Sigmoid colon (tissue), 7 donors: ENCODE data around the gene ENO2. TPM values are rescaled to one million over a fixed set of nuclear protein-coding genes. Genes with fewer than 3 reads are reported as not detected.

ENCODE experiments used
- DNase-seq: peaks from one replicate; pipeline ENCODE4 v3.0.0-alpha.2; 2019
- H3K27ac ChIP-seq, 4 donors: fragments of 200-600 bp; sonication (generic); one replicate each; pipeline ENCODE4 v1.5.1; 2016 to 2019; ENCODE audit warnings: mild to moderate bottlenecking in 1 of 4
- H3K27me3 ChIP-seq, 3 donors: fragments of 200-600 bp; sonication (generic); one replicate each; pipeline ENCODE4 v1.5.1; 2019; ENCODE audit warnings: mild to moderate bottlenecking in 1 of 3
- H3K36me3 ChIP-seq, 4 donors: fragments of 200-600 bp; sonication (generic); one replicate each; pipeline ENCODE4 v1.5.1; 2016 to 2019
- H3K4me1 ChIP-seq, 4 donors: fragments of 200-600 bp; sonication (generic); one replicate each; pipeline ENCODE4 v1.5.1; 2017 to 2019
- H3K4me3 ChIP-seq, 4 donors: fragments of 200-600 bp; sonication (generic); one replicate each; pipeline ENCODE4 v1.5.1; 2017 to 2019; ENCODE audit warnings: mild to moderate bottlenecking in 2 of 4, moderate library complexity in 1 of 4
- H3K9me3 ChIP-seq, 4 donors: fragments of 200-600 bp in 3 of 4; sonication (generic) in 3 of 4; one replicate each; pipeline versions ENCODE4 v1.5.1 to v1.6.1; 2013 to 2019
- EP300 ChIP-seq, 4 donors: sonication (generic); formaldehyde crosslinking; IDR thresholded peaks; one replicate each; pipeline ENCODE4 v1.6.1; 2017; ENCODE audit warnings: antibody characterized with exemption in 4 of 4
- POLR2A ChIP-seq, 2 donors: fragments of 450-650 bp; IDR thresholded peaks; one replicate each; pipeline ENCODE4 v1.6.1; 2016; ENCODE audit warnings: antibody characterized with exemption in 2 of 2, mild to moderate bottlenecking in 2 of 2, moderate library complexity in 2 of 2
- POLR2AphosphoS5 ChIP-seq, 4 donors: sonication (generic); formaldehyde crosslinking; IDR thresholded peaks; one replicate each; pipeline ENCODE4 v1.6.1; 2017; ENCODE audit warnings: antibody characterized with exemption in 4 of 4
- WGBS, 2 donors: extraction: QIAGEN DNeasy Blood & Tissue Kit; methylation state at CpG; one replicate each; pipeline ENCODE4 v1.1.7; 2013; 5-methylcytosine and 5-hydroxymethylcytosine counted together
- intact Hi-C: fragments of 100-400 bp; cut with DNase I; formaldehyde crosslinking; loops from one replicate; pipeline ENCODE4 v1.15.1; 2023
- polyA plus RNA-seq, 3 donors: library from polyadenylated mRNA; stranded (reverse); fragments of 200-250 nt; gene quantifications; one replicate each; pipeline ENCODE4 v1.2.3, GENCODE V29; 2013
- total RNA-seq, 4 donors: library from RNA; depleted of rRNA; stranded (reverse); fragments of >200 nt; gene quantifications; one replicate each; pipeline ENCODE4 v1.1.0, GENCODE V29; 2016
- TF ChIP-seq, protein P1 (sequence below), 4 experiments: fragments of 450-650 bp in 3 of 4; fragments of 200-600 bp in 1 of 4; IDR thresholded peaks; one replicate each; pipeline ENCODE4 v1.5.1; 2016 to 2019; ENCODE audit warnings: antibody characterized with exemption in 4 of 4, mild to moderate bottlenecking in 3 of 4, moderate library complexity in 2 of 4
- donor health status: healthy with polysubstance abuse.
- donor health status: Bipolar disorder and iron deficiency.
- donor health status: healthy.

ENO2 gene
- total and polyA plus RNA-seq, 7 donors: 1.8 to 37.5 (median 26.3) TPM

DNA sequence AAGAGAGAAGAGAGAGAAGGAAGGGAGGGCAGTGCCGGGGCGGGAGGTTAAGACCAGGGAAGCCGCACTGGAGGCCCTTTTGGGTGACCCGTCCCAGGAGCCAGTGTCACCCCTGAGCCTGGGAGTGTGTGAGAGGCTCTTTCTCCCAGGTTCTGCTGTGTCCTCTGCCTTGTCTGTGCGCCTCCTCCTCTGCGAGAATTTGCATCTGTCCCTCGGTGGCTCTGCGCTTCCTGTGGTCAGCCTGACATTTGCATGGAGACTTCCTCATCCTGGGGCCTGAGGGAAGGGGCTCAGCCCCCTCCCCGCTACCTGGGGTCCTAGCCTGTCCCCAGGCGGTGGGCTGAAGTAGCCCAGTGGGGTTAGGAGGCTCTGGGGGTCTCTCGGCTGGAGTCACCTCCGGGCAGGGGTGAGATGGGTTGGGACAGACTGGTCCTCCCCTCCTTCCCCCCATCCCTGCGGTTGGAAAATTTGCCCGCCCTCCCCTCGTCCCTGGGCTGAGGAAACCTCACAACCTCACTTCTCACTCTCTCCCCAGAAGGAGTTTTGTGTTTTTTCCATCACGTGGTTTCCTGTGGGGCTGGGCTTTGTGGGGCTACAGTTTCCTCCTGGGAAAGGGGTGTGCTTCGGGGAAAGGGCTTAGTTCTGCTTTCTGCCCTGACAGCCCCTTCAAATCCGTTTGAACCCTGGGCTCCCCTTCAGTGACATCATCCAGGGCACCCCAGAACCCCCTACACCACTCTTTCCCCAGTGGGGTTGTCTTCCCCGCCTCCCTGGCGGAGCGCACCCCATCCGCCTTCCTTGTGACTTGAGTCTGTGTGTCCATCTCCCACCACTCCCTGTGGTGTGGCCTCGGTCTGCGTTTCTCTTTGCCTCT, 39.3 kb downstream of the ENO2 start:
- WGBS, 2 donors: 36 to 74% methylated on average over 24 of the region's 24 CpGs
- intact Hi-C loops: no loop called here
- peaks cover 0 to 9% (median 2%) of the 10 kb centered on the region in 4 donors for H3K4me1 ChIP-seq
- no peaks in the 10 kb centered on the region for H3K9me3 ChIP-seq
- DNase-seq: peak; percentile 79
- peak overlapping the region in 2 of 4 donors; percentile 31 to 48 for H3K4me3 ChIP-seq
- peak overlapping the region; percentile 32 to 60 (median 46) for H3K27ac ChIP-seq
- no peaks in the 10 kb centered on the region for H3K36me3 ChIP-seq
- TF ChIP-seq, protein P1, sequence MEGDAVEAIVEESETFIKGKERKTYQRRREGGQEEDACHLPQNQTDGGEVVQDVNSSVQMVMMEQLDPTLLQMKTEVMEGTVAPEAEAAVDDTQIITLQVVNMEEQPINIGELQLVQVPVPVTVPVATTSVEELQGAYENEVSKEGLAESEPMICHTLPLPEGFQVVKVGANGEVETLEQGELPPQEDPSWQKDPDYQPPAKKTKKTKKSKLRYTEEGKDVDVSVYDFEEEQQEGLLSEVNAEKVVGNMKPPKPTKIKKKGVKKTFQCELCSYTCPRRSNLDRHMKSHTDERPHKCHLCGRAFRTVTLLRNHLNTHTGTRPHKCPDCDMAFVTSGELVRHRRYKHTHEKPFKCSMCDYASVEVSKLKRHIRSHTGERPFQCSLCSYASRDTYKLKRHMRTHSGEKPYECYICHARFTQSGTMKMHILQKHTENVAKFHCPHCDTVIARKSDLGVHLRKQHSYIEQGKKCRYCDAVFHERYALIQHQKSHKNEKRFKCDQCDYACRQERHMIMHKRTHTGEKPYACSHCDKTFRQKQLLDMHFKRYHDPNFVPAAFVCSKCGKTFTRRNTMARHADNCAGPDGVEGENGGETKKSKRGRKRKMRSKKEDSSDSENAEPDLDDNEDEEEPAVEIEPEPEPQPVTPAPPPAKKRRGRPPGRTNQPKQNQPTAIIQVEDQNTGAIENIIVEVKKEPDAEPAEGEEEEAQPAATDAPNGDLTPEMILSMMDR (IDR thresholded peaks at IDR 0.05): no peak
- TF ChIP-seq EP300 (IDR thresholded peaks at IDR 0.05): no peak
- no peak for TF ChIP-seq POLR2AphosphoS5 (IDR thresholded peaks at IDR 0.05)
- TF ChIP-seq POLR2A (IDR thresholded peaks at IDR 0.05): no peak
- no peaks in the 10 kb centered on the region for H3K27me3 ChIP-seq

DNA sequence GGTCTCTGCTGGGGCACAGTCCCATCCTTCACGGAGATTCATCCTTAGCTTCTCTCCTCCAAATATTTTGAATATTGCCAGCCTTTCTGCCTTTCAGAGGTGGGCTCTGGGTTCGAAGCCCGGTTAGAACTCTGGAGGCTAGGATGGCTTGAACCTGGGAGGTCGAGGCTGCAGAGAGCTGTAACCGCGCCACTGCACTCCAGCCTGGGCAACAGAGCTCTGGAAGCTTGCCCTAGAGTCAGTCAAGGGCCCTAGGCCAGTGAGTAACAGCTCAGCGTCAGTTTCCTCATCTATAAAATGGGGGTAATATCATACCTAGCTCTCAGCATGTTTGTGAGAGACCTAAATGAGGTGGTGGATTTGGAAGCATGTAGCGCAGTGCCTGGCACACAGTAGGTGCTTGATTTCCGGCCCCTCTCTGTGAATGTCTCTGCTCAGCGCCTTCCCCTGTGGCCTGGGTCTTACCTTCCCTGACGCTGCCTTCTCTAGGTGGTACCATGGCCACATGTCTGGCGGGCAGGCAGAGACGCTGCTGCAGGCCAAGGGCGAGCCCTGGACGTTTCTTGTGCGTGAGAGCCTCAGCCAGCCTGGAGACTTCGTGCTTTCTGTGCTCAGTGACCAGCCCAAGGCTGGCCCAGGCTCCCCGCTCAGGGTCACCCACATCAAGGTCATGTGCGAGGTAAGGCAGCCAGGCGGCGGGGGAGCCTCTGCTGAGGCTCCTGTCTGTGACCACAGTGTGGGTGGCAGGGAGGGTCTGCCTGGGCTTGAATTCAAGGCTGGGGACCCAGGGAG, 40.1 kb downstream of the ENO2 start:
- H3K27me3 ChIP-seq: no peaks in the 10 kb centered on the region
- H3K27ac ChIP-seq: peak overlapping the region in 1 of 4 donors; percentile 60
- H3K4me3 ChIP-seq: peak overlapping the region in 2 of 4 donors; percentile 31 to 48
- DNase-seq: no peak
- WGBS, 2 donors: 78 to 89% methylated on average over 21 of the region's 21 CpGs
- intact Hi-C loops: no loop called here
- H3K4me1 ChIP-seq: peaks cover 0 to 10% (median 2%) of the 10 kb centered on the region in 4 donors
- TF ChIP-seq EP300 (IDR thresholded peaks at IDR 0.05) (no peak), POLR2AphosphoS5 (IDR thresholded peaks at IDR 0.05) (no peak)
- TF ChIP-seq, protein P1 (IDR thresholded peaks at IDR 0.05): no peak
- H3K36me3 ChIP-seq: no peaks in the 10 kb centered on the region
- H3K9me3 ChIP-seq: no peaks in the 10 kb centered on the region

DNA sequence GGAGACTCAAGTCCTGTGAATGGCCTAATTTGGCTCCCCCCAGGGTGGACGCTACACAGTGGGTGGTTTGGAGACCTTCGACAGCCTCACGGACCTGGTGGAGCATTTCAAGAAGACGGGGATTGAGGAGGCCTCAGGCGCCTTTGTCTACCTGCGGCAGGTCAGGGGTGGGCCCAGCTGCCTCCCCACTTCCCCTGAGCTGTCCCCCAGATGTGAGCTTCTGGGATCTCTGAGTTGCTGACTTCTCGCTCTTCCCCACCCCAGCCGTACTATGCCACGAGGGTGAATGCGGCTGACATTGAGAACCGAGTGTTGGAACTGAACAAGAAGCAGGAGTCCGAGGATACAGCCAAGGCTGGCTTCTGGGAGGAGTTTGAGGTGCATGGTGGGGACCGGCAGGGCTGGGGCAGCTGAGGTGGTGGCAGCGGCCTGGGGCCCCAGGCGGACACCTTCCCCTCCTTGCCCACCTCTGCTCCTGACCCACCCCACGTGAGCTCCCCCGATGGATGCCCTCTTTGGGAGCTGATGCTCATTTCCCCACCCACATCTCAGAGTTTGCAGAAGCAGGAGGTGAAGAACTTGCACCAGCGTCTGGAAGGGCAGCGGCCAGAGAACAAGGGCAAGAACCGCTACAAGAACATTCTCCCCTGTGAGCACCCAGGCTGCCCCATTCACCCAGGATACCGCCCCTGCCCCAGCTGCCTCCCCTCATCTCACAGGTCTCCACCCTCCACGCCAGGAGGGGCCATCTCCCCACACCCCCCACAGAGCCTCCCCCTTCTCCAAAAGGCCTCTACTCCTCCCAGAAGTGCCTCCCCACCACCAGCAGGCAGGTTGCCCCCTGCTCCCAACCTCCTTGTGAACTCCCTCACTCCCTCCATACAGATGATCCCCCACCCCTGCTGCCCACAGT, 41.0 kb downstream of the ENO2 start:
- H3K4me3 ChIP-seq: no peak overlapping the region
- DNase-seq: peak; percentile 60
- TF ChIP-seq EP300 (IDR thresholded peaks at IDR 0.05) (no peak), POLR2A (IDR thresholded peaks at IDR 0.05) (no peak), POLR2AphosphoS5 (IDR thresholded peaks at IDR 0.05) (no peak)
- TF ChIP-seq, protein P1 (IDR thresholded peaks at IDR 0.05): no peak
- no peaks in the 10 kb centered on the region for H3K27me3 ChIP-seq
- no peaks in the 10 kb centered on the region for H3K9me3 ChIP-seq
- H3K4me1 ChIP-seq: peaks cover 0 to 12% (median 4%) of the 10 kb centered on the region in 4 donors
- no peak overlapping the region for H3K27ac ChIP-seq
- WGBS, 2 donors: 83 to 90% methylated on average over 22 of the region's 22 CpGs
- intact Hi-C loops: no loop called here
- no peaks in the 10 kb centered on the region for H3K36me3 ChIP-seq

DNA sequence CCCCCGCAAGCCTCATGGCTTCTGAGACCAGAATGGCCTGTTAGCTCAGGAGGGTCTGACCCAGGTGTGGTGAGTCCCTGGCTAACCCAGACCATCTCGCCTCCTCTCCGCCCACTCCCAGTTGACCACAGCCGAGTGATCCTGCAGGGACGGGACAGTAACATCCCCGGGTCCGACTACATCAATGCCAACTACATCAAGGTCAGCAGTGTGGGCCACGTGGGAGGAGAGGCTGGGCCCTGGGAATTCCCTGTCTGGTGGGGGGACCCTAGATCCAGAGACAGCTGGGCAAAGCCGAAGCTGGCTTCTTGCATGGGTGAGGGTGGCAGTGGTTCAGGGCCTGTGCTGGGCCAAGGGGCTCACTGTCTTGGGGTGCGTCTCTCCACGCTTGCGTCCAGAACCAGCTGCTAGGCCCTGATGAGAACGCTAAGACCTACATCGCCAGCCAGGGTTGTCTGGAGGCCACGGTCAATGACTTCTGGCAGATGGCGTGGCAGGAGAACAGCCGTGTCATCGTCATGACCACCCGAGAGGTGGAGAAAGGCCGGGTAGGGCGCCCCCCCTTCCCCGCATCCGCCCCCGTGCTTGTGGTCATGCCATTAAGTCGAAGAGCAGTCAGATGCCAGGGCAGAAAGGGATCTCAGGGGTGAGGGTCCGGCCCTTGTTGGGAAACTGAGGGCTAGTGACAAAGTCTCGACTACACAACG, 41.8 kb downstream of the ENO2 start:
- TF ChIP-seq POLR2A (IDR thresholded peaks at IDR 0.05): no peak
- TF ChIP-seq, protein P1 (IDR thresholded peaks at IDR 0.05): no peak
- TF ChIP-seq EP300 (IDR thresholded peaks at IDR 0.05): no peak
- no peak for TF ChIP-seq POLR2AphosphoS5 (IDR thresholded peaks at IDR 0.05)
- Histone ChIP-seq H3K27me3 (no peaks in the 10 kb centered on the region), H3K36me3 (no peaks in the 10 kb centered on the region), H3K4me1 (peaks cover 0 to 19% (median 10%) of the 10 kb centered on the region in 4 donors), H3K27ac (no peak overlapping the region), H3K4me3 (no peak overlapping the region), H3K9me3 (no peaks in the 10 kb centered on the region)
- peak; percentile 64 for DNase-seq
- 81 to 84% methylated on average over 28 of the region's 28 CpGs for WGBS, 2 donors
- intact Hi-C loops: no loop called here
